ENCODE results near the gene MRPL14. TPM values are rescaled to one million over a fixed set of nuclear protein-coding genes. Genes with fewer than 3 reads are reported as not detected.

MRPL14 gene
- total RNA-seq, 1 experiment from 2014 or later: 103 TPM

DNA sequence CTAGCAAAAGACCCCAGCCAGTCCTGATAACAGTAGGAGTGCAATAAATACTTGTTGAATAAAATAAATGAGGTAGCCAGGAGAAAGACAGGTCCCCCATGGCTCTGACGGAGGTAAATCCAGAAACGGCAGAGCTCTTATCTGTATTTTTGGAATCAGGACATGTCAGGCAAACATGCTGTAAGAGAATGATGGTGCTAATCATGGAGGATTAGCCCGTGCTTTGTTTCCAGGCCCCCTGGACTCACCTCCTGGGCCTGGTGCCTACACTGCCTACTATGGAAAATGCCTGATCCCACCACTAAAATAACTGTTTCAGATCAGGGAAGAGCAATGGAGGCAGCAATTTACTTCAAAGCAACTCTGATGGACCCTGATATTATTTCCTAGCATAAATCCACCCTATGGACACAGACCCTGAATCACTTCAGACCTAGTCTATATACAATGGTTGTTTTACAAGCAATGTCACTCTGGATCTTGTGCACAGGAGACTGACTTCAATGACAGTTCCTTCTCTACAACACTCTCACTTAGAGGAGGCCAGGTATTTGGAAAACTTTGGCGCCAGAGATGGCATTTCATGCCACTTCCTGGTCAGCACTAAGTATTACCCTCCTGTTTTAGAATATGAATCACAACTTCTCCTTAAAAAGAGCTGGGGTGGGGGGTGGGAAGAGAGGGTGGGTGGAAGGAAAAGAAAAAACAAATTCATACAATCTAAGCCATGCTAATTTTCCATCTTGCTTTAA lies 6.4 kb downstream of the MRPL14 start:
- no peak for DNase-seq
- Mint-ChIP-seq H3K27ac (ENCODE audit: unreplicated experiment) (no peak overlapping the region), H3K9me3 (ENCODE audit: low read depth, unreplicated experiment) (no peaks in the 10 kb centered on the region), H3K36me3 (ENCODE audit: insufficient read depth, unreplicated experiment) (peaks cover 30% of the 10 kb centered on the region), H3K4me3 (ENCODE audit: low read depth, unreplicated experiment) (no peak overlapping the region), H3K27me3 (ENCODE audit: unreplicated experiment) (no peaks in the 10 kb centered on the region), H3K4me1 (ENCODE audit: low read depth, unreplicated experiment) (peaks cover 91% of the 10 kb centered on the region)
- BruUV-seq (replicated peaks): no TSS peak
- intact Hi-C loops (cut with micrococcal nuclease; ENCODE audit: unreplicated experiment): no loop called here
- CTCF ChIA-PET: interaction anchor here (0.7 kb wide), 1 partner anchor 912 kb away, joined by 4 read pairs; no protein-coding TSS in a partner anchor
- TF ChIP-seq, protein P1, sequence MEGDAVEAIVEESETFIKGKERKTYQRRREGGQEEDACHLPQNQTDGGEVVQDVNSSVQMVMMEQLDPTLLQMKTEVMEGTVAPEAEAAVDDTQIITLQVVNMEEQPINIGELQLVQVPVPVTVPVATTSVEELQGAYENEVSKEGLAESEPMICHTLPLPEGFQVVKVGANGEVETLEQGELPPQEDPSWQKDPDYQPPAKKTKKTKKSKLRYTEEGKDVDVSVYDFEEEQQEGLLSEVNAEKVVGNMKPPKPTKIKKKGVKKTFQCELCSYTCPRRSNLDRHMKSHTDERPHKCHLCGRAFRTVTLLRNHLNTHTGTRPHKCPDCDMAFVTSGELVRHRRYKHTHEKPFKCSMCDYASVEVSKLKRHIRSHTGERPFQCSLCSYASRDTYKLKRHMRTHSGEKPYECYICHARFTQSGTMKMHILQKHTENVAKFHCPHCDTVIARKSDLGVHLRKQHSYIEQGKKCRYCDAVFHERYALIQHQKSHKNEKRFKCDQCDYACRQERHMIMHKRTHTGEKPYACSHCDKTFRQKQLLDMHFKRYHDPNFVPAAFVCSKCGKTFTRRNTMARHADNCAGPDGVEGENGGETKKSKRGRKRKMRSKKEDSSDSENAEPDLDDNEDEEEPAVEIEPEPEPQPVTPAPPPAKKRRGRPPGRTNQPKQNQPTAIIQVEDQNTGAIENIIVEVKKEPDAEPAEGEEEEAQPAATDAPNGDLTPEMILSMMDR (IDR thresholded peaks at IDR 0.05; ENCODE audit: unreplicated experiment): no peak

- peak overlapping the region; percentile 35 for H3K27ac Mint-ChIP-seq (ENCODE audit: unreplicated experiment)
- H3K36me3 Mint-ChIP-seq (ENCODE audit: insufficient read depth, unreplicated experiment): peaks cover 28% of the 10 kb centered on the region
- peaks cover 91% of the 10 kb centered on the region for H3K4me1 Mint-ChIP-seq (ENCODE audit: low read depth, unreplicated experiment)
- no TSS peak for BruUV-seq (replicated peaks)
- intact Hi-C loops (cut with micrococcal nuclease; ENCODE audit: unreplicated experiment): no loop called here
- no peaks in the 10 kb centered on the region for H3K9me3 Mint-ChIP-seq (ENCODE audit: low read depth, unreplicated experiment)
- DNase-seq: no peak
- peak overlapping the region; percentile 13 for H3K4me3 Mint-ChIP-seq (ENCODE audit: low read depth, unreplicated experiment)
- TF ChIP-seq, protein P1 (IDR thresholded peaks at IDR 0.05; ENCODE audit: unreplicated experiment): no peak
- CTCF ChIA-PET: no interaction called here
- no peaks in the 10 kb centered on the region for H3K27me3 Mint-ChIP-seq (ENCODE audit: unreplicated experiment)
Measured at GRCh38 chr6:44119704-44120262, 7.5 kb downstream of the MRPL14 start.

DNA sequence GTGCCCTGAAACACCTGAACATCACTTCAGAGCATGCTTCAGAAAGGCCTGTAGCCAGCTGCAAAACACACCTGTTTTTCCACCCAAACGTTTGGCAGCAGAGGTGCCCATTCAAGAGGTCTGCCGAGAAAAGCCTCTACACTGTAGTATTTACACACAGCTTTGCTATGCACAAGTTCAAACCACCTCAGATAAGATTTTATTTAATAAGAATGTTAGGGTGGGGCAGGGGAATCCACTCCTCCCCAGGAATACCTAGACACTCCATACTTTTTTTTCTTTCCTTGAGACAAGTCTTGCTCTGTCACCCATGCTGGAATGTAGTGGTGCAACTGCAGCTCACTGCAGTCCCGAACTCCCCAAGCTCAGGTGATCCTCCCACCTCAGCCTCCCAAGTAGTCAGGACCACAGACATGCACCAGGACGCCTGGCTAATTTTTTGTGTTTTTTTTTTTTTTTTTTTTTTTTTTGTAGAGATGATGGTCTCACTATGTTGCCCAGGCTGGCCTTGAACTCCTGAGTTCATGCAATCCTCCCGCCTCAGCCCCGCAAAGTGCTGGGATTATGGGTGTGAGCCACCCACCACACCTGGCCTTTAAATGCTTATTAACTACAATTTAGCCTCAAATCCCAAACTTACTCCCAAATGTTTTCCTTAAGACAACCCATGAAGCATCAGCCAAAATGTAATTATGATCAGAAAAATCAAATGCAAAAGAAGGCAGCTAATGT lies 9.7 kb downstream of the MRPL14 start:
- CTCF ChIA-PET: interaction anchor here (0.6 to 2.4 kb wide), 10 partner anchors 10 to 743 kb away, joined by 3 to 14 read pairs (median 6); partner anchors contain the start of genes MRPL14 and TMEM63B
- H3K9me3 Mint-ChIP-seq (ENCODE audit: low read depth, unreplicated experiment): no peaks in the 10 kb centered on the region
- peak overlapping the region; percentile 10 for H3K4me3 Mint-ChIP-seq (ENCODE audit: low read depth, unreplicated experiment)
- DNase-seq: peak; percentile 68
- H3K27ac Mint-ChIP-seq (ENCODE audit: unreplicated experiment): peak overlapping the region; percentile 70
- peaks cover 33% of the 10 kb centered on the region for H3K36me3 Mint-ChIP-seq (ENCODE audit: insufficient read depth, unreplicated experiment)
- peaks cover 71% of the 10 kb centered on the region for H3K4me1 Mint-ChIP-seq (ENCODE audit: low read depth, unreplicated experiment)
- H3K27me3 Mint-ChIP-seq (ENCODE audit: unreplicated experiment): no peaks in the 10 kb centered on the region
- intact Hi-C loops (cut with micrococcal nuclease; ENCODE audit: unreplicated experiment): no loop called here
- no TSS peak for BruUV-seq (replicated peaks)
- TF ChIP-seq, protein P1 (IDR thresholded peaks at IDR 0.05; ENCODE audit: unreplicated experiment): no peak

GRCh38 chr6:44116641-44117382 lies 10.4 kb downstream of the MRPL14 start:
- intact Hi-C loops (cut with micrococcal nuclease; ENCODE audit: unreplicated experiment): no loop called here
- no TSS peak for BruUV-seq (replicated peaks)

More at GRCh38 chr6:44116641-44117382, 10.4 kb downstream of the MRPL14 start:
- CTCF ChIA-PET: interaction anchor here (0.6 to 2.4 kb wide), 10 partner anchors 11 to 742 kb away, joined by 3 to 14 read pairs (median 4); partner anchors contain the start of genes MRPL14 and TMEM63B
- peak overlapping the region; percentile 10 for H3K4me3 Mint-ChIP-seq (ENCODE audit: low read depth, unreplicated experiment)
- no peaks in the 10 kb centered on the region for H3K27me3 Mint-ChIP-seq (ENCODE audit: unreplicated experiment)
- TF ChIP-seq, protein P1 (IDR thresholded peaks at IDR 0.05; ENCODE audit: unreplicated experiment): no peak
- peaks cover 71% of the 10 kb centered on the region for H3K4me1 Mint-ChIP-seq (ENCODE audit: low read depth, unreplicated experiment)
- H3K9me3 Mint-ChIP-seq (ENCODE audit: low read depth, unreplicated experiment): no peaks in the 10 kb centered on the region
- no peak for DNase-seq
- peaks cover 40% of the 10 kb centered on the region for H3K36me3 Mint-ChIP-seq (ENCODE audit: insufficient read depth, unreplicated experiment)
- peak overlapping the region; percentile 70 for H3K27ac Mint-ChIP-seq (ENCODE audit: unreplicated experiment)

Measured in Calu3 (cell line).